H54 (cell line): ENCODE results near the gene PDIA5.
A peak's percentile ranks its signal among the peaks of the same experiment; 100 is the strongest.

Source experiments
- DNase-seq: peaks from one replicate; pipeline ENCODE4 v3.0.0; 2011; ENCODE audit warnings: low spot score, mixed read lengths; ENCODE audit not compliant: insufficient read length
- FAIRE-seq: peaks from 3 replicates; lab custom pipeline; 2011; peaks lifted over from hg19 to GRCh38; lab: Jason Lieb, UNC
- POLR2A ChIP-seq: IDR thresholded peaks from 2 replicates; pipeline ENCODE4 v1.6.1; 2011; ENCODE audit warnings: low read depth, mild to moderate bottlenecking, low read length

PDIA5 gene

GRCh38 chr3:123066896-123067688 is at the start of gene PDIA5:
Gene PDIA5, plus strand, starts transcription at chr3:123067025. Its CDS starts 140 bp downstream, at chr3:123067165.
- peak; percentile 93 for DNase-seq
- FAIRE-seq: no peak
- peak; percentile 81 for TF ChIP-seq POLR2A

- DNase-seq: no peak
- FAIRE-seq: no peak
- no peak for TF ChIP-seq POLR2A
Observed at GRCh38 chr3:123018683-123019082, 48.1 kb upstream of the PDIA5 start.

GRCh38 chr3:123019161-123019560 is 47.7 kb upstream of the PDIA5 start:
- no peak for DNase-seq
- TF ChIP-seq POLR2A: no peak
- FAIRE-seq: no peak

- no peak for TF ChIP-seq POLR2A
- FAIRE-seq (no peak), DNase-seq (no peak)
Observed at GRCh38 chr3:123019591-123019990, 47.2 kb upstream of the PDIA5 start.

- FAIRE-seq: no peak
- no peak for DNase-seq
- no peak for TF ChIP-seq POLR2A
Observed at GRCh38 chr3:123020709-123021108, 46.1 kb upstream of the PDIA5 start.

- no peak for FAIRE-seq
- no peak for DNase-seq
- no peak for TF ChIP-seq POLR2A
Observed at GRCh38 chr3:123021388-123021787, 45.4 kb upstream of the PDIA5 start.

GRCh38 chr3:123021996-123022510 is 44.8 kb upstream of the PDIA5 start:
- FAIRE-seq: no peak
- no peak for TF ChIP-seq POLR2A
- DNase-seq: no peak

- no peak for FAIRE-seq
- TF ChIP-seq POLR2A: no peak
- DNase-seq: no peak
Observed at GRCh38 chr3:123024056-123024455, 42.8 kb upstream of the PDIA5 start.

- TF ChIP-seq POLR2A: no peak
- FAIRE-seq: no peak
- no peak for DNase-seq
Observed at GRCh38 chr3:123025642-123026521, 40.9 kb upstream of the PDIA5 start.

GRCh38 chr3:123026565-123027291 is 40.1 kb upstream of the PDIA5 start:
- FAIRE-seq (no peak), DNase-seq (no peak)
- no peak for TF ChIP-seq POLR2A

GRCh38 chr3:123027292-123028232 is 39.3 kb upstream of the PDIA5 start, which contains the start of gene SEMA5B:
Gene SEMA5B, minus strand, starts transcription at chr3:123027763. Its CDS starts 66,500 bp downstream, at chr3:122961263.
- no peak for TF ChIP-seq POLR2A
- FAIRE-seq: no peak
- DNase-seq: no peak

GRCh38 chr3:123028233-123028828 is 38.5 kb upstream of the PDIA5 start:
- FAIRE-seq: no peak
- peak; percentile 79 for DNase-seq
- TF ChIP-seq POLR2A: no peak
